K562 (cell line): Measurements from ENCODE around the gene SYNCRIP. TPM values are rescaled to one million over a fixed set of nuclear protein-coding genes. Genes with fewer than 3 reads are reported as not detected.
A peak's percentile ranks its signal among the peaks of the same experiment; 100 is the strongest.

Experiments
- ATF2 ChIP-seq: sonication (generic); formaldehyde crosslinking; IDR thresholded peaks from 2 replicates; pipeline ENCODE4 v1.8.1; 2022; ENCODE audit warnings: missing genetic modification reagents
- GABPB1 ChIP-seq: sonication (generic); formaldehyde crosslinking; IDR thresholded peaks from 2 replicates; pipeline ENCODE4 v1.8.0; 2022; ENCODE audit warnings: mild to moderate bottlenecking, missing genetic modification reagents
- GTF2F1 ChIP-seq: IDR thresholded peaks from 2 replicates; pipeline ENCODE4 v1.6.1; 2011; ENCODE audit warnings: low read depth, low read length, improper control_type of control experiment
- ZKSCAN8 ChIP-seq: fragments of 200-800 bp; sonication (Bioruptor generic); IDR thresholded peaks from 2 replicates; pipeline ENCODE4 v1.6.1; 2016; ENCODE audit warnings: missing genetic modification characterization, missing compliant biosample characterization
- ZNF140 ChIP-seq: fragments of 250-450 bp; sonication (Bioruptor Pico); IDR thresholded peaks from 2 replicates; pipeline ENCODE4 v1.8.0; 2021; ENCODE audit warnings: moderate library complexity, mild to moderate bottlenecking, inconsistent platforms
- ZNF253 ChIP-seq: fragments of 250-450 bp; sonication (Bioruptor Pico); conservative IDR thresholded peaks from 2 replicates; pipeline ENCODE4 v1.6.1; 2021; ENCODE audit warnings: mild to moderate bottlenecking
- polyA plus RNA-seq, 8 experiments: library from polyadenylated mRNA; depleted of rRNA in 4 of 8; stranded (reverse) in 5 of 8; unstranded in 3 of 8; fragments of >200 nt; fragmentation: Nextera tagmentation in 2 of 8; fragmentation: Illumina TruSeq in 1 of 8; extraction: Ambion mirVana in 2 of 8; extraction: Trizol in 1 of 8; gene quantifications; 2 replicates each; pipeline versions ENCODE4 v1.2.1 to v1.2.3, GENCODE V29; 2011 to 2014; ENCODE audit warnings: inconsistent platforms in 1 of 8, missing spikeins in 1 of 8
- total RNA-seq, 7 experiments: library from RNA; depleted of rRNA in 6 of 7; stranded (reverse); fragments of >200 nt in 6 of 7; fragmentation: Illumina TruSeq in 2 of 7; extraction: Trizol in 2 of 7; gene quantifications; 2 replicates each; pipeline versions ENCODE4 v1.2.1 to v1.2.3, GENCODE V29; 2011 to 2021; ENCODE audit warnings: low replicate concordance in 1 of 7
- TF ChIP-seq, protein P1 (sequence below): fragments of 450-650 bp; IDR thresholded peaks from 2 replicates; pipeline ENCODE4 v1.6.1; 2014; ENCODE audit warnings: low read depth, mild to moderate bottlenecking, moderate library complexity, borderline replicate concordance
- TF ChIP-seq, protein P2 (sequence below): fragments of 450-650 bp; IDR thresholded peaks from 2 replicates; pipeline ENCODE4 v1.6.1; 2016; ENCODE audit warnings: mild to moderate bottlenecking, moderate library complexity

The SYNCRIP gene
- total and polyA plus RNA-seq, 9 of the 15 experiments (the other 6 are each of a cell fraction or from before 2014, with no cell fraction given), result 46.5 to 295 (median 140) TPM

DNA sequence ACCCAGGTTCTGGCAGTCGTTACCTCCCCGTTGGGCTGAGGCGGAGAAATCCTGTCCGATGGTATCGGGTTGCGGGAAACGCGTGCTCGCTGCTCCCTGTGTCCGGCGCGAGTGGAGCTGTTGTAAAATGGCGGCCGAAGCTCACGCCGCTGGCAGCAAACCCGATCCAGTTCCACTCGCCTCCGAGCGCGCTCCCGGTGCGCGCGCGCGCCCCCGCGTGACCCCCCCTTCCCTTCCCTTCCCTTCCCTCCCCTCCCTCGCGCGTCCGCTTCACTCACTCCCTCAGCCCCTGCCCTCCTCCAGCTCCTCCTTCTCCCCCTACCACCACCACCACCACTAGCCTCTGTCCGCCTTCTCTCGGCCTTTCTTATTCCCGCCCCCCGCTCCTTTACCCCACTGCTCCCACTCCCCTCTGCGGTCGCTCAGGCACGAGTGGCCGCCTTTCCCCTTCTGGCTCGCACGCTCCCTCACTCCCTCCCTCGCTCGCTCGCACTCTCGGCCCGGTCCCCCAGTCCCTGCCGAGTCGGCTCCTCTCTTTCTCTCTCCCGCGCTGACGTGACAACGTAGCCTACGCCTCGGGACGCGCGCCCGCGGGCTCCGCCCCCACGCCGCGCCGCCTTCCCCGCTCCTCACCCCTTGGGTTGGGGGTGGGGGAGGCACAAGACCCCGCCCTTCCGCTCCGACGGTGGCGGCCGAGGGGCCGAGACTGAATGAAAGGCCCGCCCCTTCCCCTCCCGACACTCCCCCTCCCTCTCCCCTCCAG, at the start of gene SYNCRIP (continued):
- TF ChIP-seq, protein P1, sequence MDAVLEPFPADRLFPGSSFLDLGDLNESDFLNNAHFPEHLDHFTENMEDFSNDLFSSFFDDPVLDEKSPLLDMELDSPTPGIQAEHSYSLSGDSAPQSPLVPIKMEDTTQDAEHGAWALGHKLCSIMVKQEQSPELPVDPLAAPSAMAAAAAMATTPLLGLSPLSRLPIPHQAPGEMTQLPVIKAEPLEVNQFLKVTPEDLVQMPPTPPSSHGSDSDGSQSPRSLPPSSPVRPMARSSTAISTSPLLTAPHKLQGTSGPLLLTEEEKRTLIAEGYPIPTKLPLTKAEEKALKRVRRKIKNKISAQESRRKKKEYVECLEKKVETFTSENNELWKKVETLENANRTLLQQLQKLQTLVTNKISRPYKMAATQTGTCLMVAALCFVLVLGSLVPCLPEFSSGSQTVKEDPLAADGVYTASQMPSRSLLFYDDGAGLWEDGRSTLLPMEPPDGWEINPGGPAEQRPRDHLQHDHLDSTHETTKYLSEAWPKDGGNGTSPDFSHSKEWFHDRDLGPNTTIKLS, result peak; percentile 66; the same call in 1 of the 2 replicates
- TF ChIP-seq ZNF253 (CRISPR knock-in tag) (no peak), ATF2 (CRISPR knock-in tag) (peak; percentile 33; the same call in 1 of the 2 replicates), ZNF140 (no peak), GTF2F1 (peak; percentile 36; the same call in 1 of the 2 replicates), ZKSCAN8 (CRISPR knock-in tag) (no peak), GABPB1 (CRISPR knock-in tag) (peak; percentile 72)
- TF ChIP-seq, protein P2, sequence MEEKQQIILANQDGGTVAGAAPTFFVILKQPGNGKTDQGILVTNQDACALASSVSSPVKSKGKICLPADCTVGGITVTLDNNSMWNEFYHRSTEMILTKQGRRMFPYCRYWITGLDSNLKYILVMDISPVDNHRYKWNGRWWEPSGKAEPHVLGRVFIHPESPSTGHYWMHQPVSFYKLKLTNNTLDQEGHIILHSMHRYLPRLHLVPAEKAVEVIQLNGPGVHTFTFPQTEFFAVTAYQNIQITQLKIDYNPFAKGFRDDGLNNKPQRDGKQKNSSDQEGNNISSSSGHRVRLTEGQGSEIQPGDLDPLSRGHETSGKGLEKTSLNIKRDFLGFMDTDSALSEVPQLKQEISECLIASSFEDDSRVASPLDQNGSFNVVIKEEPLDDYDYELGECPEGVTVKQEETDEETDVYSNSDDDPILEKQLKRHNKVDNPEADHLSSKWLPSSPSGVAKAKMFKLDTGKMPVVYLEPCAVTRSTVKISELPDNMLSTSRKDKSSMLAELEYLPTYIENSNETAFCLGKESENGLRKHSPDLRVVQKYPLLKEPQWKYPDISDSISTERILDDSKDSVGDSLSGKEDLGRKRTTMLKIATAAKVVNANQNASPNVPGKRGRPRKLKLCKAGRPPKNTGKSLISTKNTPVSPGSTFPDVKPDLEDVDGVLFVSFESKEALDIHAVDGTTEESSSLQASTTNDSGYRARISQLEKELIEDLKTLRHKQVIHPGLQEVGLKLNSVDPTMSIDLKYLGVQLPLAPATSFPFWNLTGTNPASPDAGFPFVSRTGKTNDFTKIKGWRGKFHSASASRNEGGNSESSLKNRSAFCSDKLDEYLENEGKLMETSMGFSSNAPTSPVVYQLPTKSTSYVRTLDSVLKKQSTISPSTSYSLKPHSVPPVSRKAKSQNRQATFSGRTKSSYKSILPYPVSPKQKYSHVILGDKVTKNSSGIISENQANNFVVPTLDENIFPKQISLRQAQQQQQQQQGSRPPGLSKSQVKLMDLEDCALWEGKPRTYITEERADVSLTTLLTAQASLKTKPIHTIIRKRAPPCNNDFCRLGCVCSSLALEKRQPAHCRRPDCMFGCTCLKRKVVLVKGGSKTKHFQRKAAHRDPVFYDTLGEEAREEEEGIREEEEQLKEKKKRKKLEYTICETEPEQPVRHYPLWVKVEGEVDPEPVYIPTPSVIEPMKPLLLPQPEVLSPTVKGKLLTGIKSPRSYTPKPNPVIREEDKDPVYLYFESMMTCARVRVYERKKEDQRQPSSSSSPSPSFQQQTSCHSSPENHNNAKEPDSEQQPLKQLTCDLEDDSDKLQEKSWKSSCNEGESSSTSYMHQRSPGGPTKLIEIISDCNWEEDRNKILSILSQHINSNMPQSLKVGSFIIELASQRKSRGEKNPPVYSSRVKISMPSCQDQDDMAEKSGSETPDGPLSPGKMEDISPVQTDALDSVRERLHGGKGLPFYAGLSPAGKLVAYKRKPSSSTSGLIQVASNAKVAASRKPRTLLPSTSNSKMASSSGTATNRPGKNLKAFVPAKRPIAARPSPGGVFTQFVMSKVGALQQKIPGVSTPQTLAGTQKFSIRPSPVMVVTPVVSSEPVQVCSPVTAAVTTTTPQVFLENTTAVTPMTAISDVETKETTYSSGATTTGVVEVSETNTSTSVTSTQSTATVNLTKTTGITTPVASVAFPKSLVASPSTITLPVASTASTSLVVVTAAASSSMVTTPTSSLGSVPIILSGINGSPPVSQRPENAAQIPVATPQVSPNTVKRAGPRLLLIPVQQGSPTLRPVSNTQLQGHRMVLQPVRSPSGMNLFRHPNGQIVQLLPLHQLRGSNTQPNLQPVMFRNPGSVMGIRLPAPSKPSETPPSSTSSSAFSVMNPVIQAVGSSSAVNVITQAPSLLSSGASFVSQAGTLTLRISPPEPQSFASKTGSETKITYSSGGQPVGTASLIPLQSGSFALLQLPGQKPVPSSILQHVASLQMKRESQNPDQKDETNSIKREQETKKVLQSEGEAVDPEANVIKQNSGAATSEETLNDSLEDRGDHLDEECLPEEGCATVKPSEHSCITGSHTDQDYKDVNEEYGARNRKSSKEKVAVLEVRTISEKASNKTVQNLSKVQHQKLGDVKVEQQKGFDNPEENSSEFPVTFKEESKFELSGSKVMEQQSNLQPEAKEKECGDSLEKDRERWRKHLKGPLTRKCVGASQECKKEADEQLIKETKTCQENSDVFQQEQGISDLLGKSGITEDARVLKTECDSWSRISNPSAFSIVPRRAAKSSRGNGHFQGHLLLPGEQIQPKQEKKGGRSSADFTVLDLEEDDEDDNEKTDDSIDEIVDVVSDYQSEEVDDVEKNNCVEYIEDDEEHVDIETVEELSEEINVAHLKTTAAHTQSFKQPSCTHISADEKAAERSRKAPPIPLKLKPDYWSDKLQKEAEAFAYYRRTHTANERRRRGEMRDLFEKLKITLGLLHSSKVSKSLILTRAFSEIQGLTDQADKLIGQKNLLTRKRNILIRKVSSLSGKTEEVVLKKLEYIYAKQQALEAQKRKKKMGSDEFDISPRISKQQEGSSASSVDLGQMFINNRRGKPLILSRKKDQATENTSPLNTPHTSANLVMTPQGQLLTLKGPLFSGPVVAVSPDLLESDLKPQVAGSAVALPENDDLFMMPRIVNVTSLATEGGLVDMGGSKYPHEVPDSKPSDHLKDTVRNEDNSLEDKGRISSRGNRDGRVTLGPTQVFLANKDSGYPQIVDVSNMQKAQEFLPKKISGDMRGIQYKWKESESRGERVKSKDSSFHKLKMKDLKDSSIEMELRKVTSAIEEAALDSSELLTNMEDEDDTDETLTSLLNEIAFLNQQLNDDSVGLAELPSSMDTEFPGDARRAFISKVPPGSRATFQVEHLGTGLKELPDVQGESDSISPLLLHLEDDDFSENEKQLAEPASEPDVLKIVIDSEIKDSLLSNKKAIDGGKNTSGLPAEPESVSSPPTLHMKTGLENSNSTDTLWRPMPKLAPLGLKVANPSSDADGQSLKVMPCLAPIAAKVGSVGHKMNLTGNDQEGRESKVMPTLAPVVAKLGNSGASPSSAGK, result no peak
